Transverse colon (tissue), 4 donors: ENCODE measurements around the gene SF3B2. TPM values are rescaled to one million over a fixed set of nuclear protein-coding genes. Genes with fewer than 3 reads are reported as not detected.

Experiments
- DNase-seq: peaks from one replicate; pipeline ENCODE4 v3.0.0-alpha.2; 2019
- H3K27ac ChIP-seq, 4 donors: fragments of 200-600 bp; sonication (generic); 2 replicates each; pipeline ENCODE4 v1.5.1; 2016 to 2018; ENCODE audit warnings: inconsistent platforms in 4 of 4
- H3K27me3 ChIP-seq: fragments of 200-600 bp; sonication (generic); 2 replicates; pipeline ENCODE4 v1.5.1; 2017; ENCODE audit warnings: inconsistent platforms
- H3K36me3 ChIP-seq, 4 donors: fragments of 200-600 bp; sonication (generic); 2 replicates each; pipeline ENCODE4 v1.5.1; 2017 to 2019; ENCODE audit warnings: inconsistent platforms in 4 of 4
- H3K4me1 ChIP-seq, 4 donors: fragments of 200-600 bp; sonication (generic); 2 replicates each; pipeline ENCODE4 v1.5.1; 2017 to 2020; ENCODE audit warnings: inconsistent platforms in 4 of 4
- H3K4me3 ChIP-seq, 4 donors: fragments of 200-600 bp; sonication (generic); 1 replicate in 1 of 4; 2 replicates in 3 of 4; pipeline versions ENCODE4 v1.5.1 to v1.6.1; 2017 to 2019; ENCODE audit warnings: inconsistent platforms in 4 of 4
- H3K9me3 ChIP-seq, 2 donors: fragments of 200-600 bp; sonication (generic); 2 replicates each; pipeline ENCODE4 v1.5.1; 2017 to 2019; ENCODE audit warnings: inconsistent platforms in 2 of 2
- CTCF ChIP-seq, 5 experiments: fragments of 200-600 bp in 3 of 5; fragments of 450-650 bp in 2 of 5; sonication (generic) in 3 of 5; IDR thresholded peaks; 1 replicate in 2 of 5; 2 replicates in 3 of 5; pipeline ENCODE4 v1.5.1; 2016 to 2017; ENCODE audit warnings: antibody characterized with exemption in 5 of 5, inconsistent platforms in 3 of 5, mild to moderate bottlenecking in 2 of 5, moderate library complexity in 1 of 5
- EP300 ChIP-seq: sonication (generic); formaldehyde crosslinking; IDR thresholded peaks from one replicate; pipeline ENCODE4 v1.6.1; 2017; ENCODE audit warnings: antibody characterized with exemption, low read depth
- POLR2A ChIP-seq: fragments of 450-650 bp; IDR thresholded peaks from one replicate; pipeline ENCODE4 v1.6.1; 2016; ENCODE audit warnings: antibody characterized with exemption, mild to moderate bottlenecking, moderate library complexity
- POLR2AphosphoS5 ChIP-seq, 3 donors: sonication (generic); formaldehyde crosslinking; IDR thresholded peaks; one replicate each; pipeline ENCODE4 v1.6.1; 2016; ENCODE audit warnings: antibody characterized with exemption in 3 of 3
- WGBS, 2 donors: methylation state at CpG; one replicate each; pipeline ENCODE4 v1.1.5; 2018; ENCODE audit warnings: low coverage in 1 of 2; 5-methylcytosine and 5-hydroxymethylcytosine counted together
- in situ Hi-C, 4 donors: fragments of 200-750 bp; cut with MboI; loops; one replicate each; pipeline versions ENCODE4 v1.15.0 to v1.15.1; 2017; ENCODE audit warnings: low sequenced_read_pairs in 3 of 4, low pct_ligation_motif_present in 1 of 4, low pct_unique_long_range_greater_than_20kb in 1 of 4
- intact Hi-C: fragments of 100-400 bp; cut with DNase I; formaldehyde crosslinking; loops from one replicate; pipeline ENCODE4 v1.15.1; 2023; ENCODE audit warnings: low total_unique reads
- total RNA-seq, 4 donors: library from RNA; depleted of rRNA; stranded (reverse); fragments of >200 nt; gene quantifications; one replicate each; pipeline ENCODE4 v1.1.0, GENCODE V29; 2016

The SF3B2 gene
- total RNA-seq, 4 donors from 2014 or later = 71.8 to 152 (median 137) TPM

- TF ChIP-seq POLR2AphosphoS5 (IDR thresholded peaks at IDR 0.05) (no peak), POLR2A (no peak), EP300 (no peak), CTCF (IDR thresholded peaks at IDR 0.05) (no peak)
Measured at GRCh38 chr11:66006134-66006890, 45.9 kb upstream of the SF3B2 start.

GRCh38 chr11:66006891-66007176 is 45.3 kb upstream of the SF3B2 start:
- Histone ChIP-seq H3K27me3 (peaks cover 16% of the 10 kb centered on the region), H3K4me1 (peaks cover 8 to 13% (median 10%) of the 10 kb centered on the region in 4 donors), H3K36me3 (no peaks in the 10 kb centered on the region), H3K4me3 (no peak overlapping the region), H3K9me3 (no peaks in the 10 kb centered on the region), H3K27ac (no peak overlapping the region)
- in situ Hi-C loops (no loop called here), intact Hi-C loops (no loop called here)
- no peak for DNase-seq
- WGBS, 2 donors = 74% methylated on average over 4 of the region's 4 CpGs; no CpG with 5 or more reads in 1 of the 2 donors
- TF ChIP-seq CTCF (IDR thresholded peaks at IDR 0.05) = no peak
- TF ChIP-seq EP300 = no peak
- no peak for TF ChIP-seq POLR2AphosphoS5 (IDR thresholded peaks at IDR 0.05)
- no peak for TF ChIP-seq POLR2A

More at GRCh38 chr11:66006134-66006890, 45.9 kb upstream of the SF3B2 start:
- Histone ChIP-seq H3K4me1 (peaks cover 5 to 10% (median 9%) of the 10 kb centered on the region in 4 donors), H3K36me3 (no peaks in the 10 kb centered on the region), H3K9me3 (no peaks in the 10 kb centered on the region), H3K4me3 (no peak overlapping the region), H3K27ac (no peak overlapping the region), H3K27me3 (peaks cover 11% of the 10 kb centered on the region)
- in situ Hi-C loops = no loop called here
- no peak for DNase-seq
- 87 to 100% methylated on average over 1 to 12 of the region's 13 CpGs for WGBS, 2 donors
- intact Hi-C loops = no loop called here

- whole genome bisulfite sequencing, 2 donors = 79% methylated on average over 5 of the region's 5 CpGs; no CpG with 5 or more reads in 1 of the 2 donors
- H3K4me1 ChIP-seq = peaks cover 8 to 16% (median 13%) of the 10 kb centered on the region in 4 donors
- H3K27ac ChIP-seq = no peak overlapping the region
Measured at GRCh38 chr11:66007201-66007634, 44.9 kb upstream of the SF3B2 start.

GRCh38 chr11:66008095-66008467 is 44.1 kb upstream of the SF3B2 start:
- no peak for DNase-seq
- Histone ChIP-seq H3K27ac (no peak overlapping the region), H3K4me3 (no peak overlapping the region), H3K36me3 (no peaks in the 10 kb centered on the region), H3K9me3 (no peaks in the 10 kb centered on the region), H3K27me3 (peaks cover 29% of the 10 kb centered on the region), H3K4me1 (peaks cover 6 to 13% (median 11%) of the 10 kb centered on the region in 4 donors)
- intact Hi-C loops = no loop called here
- 80 to 95% methylated on average over 1 to 2 of the region's 2 CpGs for WGBS, 2 donors
- in situ Hi-C loops = no loop called here
- TF ChIP-seq EP300 = no peak

More at GRCh38 chr11:66007201-66007634, 44.9 kb upstream of the SF3B2 start:
- H3K4me3 ChIP-seq = no peak overlapping the region
- H3K27me3 ChIP-seq = peaks cover 20% of the 10 kb centered on the region
- TF ChIP-seq EP300 (no peak), POLR2AphosphoS5 (IDR thresholded peaks at IDR 0.05) (no peak), POLR2A (no peak), CTCF (IDR thresholded peaks at IDR 0.05) (no peak)
- DNase-seq = no peak
- H3K9me3 ChIP-seq = no peaks in the 10 kb centered on the region
- in situ Hi-C loops (no loop called here), intact Hi-C loops (no loop called here)
- no peaks in the 10 kb centered on the region for H3K36me3 ChIP-seq
